CD4-positive, alpha-beta T cell (primary cell): ENCODE data around the gene LARGE1. TPM values are rescaled to one million over a fixed set of nuclear protein-coding genes. Genes with fewer than 3 reads are reported as not detected.

ENCODE experiments used
- ATAC-seq: fragments of 200-7000 bp; cut with Tn5 transposase; one replicate; pipeline ENCODE4 v1.10.0; 2022; ENCODE audit warnings: mild to moderate bottlenecking; ENCODE audit not compliant: poor library complexity
- CTCF ChIA-PET: fragments of 350-600 bp; sonication (Branson Sonifier 250); formaldehyde crosslinking; loops from one replicate; lab custom pipeline; 2021; ENCODE audit warnings: antibody characterized with exemption, inconsistent platforms; lab: Charles Lee
- POLR2A ChIA-PET: fragments of 350-600 bp; sonication (Branson Sonifier 250); formaldehyde crosslinking; loops from one replicate; lab custom pipeline; 2021; ENCODE audit warnings: antibody characterized with exemption, inconsistent platforms; lab: Charles Lee
- DNase-seq, 14 experiments: peaks; one replicate each; pipeline ENCODE4 v3.0.0-alpha.2; 2013 to 2020; ENCODE audit warnings: mixed read lengths in 2 of 14
- H3K27ac ChIP-seq, 2 donors: one replicate each; pipeline versions ENCODE4 v1.5.1 to v1.7.0; 2013; ENCODE audit warnings: low read length in 2 of 2, low read depth in 1 of 2, mild to moderate bottlenecking in 1 of 2
- H3K27me3 ChIP-seq, 2 experiments: 1 replicate in 1 of 2; 2 replicates in 1 of 2; pipeline versions ENCODE4 v1.6.1 to v1.7.0; 2013; ENCODE audit warnings: low read length in 2 of 2, control low read depth in 1 of 2, mild to moderate bottlenecking in 1 of 2, moderate library complexity in 1 of 2; ENCODE audit not compliant: insufficient read depth in 2 of 2, control insufficient read depth in 1 of 2
- H3K36me3 ChIP-seq: one replicate; pipeline ENCODE4 v1.6.1; 2013; ENCODE audit warnings: low read length, control low read depth; ENCODE audit not compliant: insufficient read depth
- H3K4me1 ChIP-seq: one replicate; pipeline ENCODE4 v1.6.1; 2013; ENCODE audit warnings: low read length, control low read depth; ENCODE audit not compliant: insufficient read depth
- H3K4me3 ChIP-seq: one replicate; pipeline ENCODE4 v1.5.1; 2013; ENCODE audit warnings: mild to moderate bottlenecking, low read length, moderate library complexity
- H3K9me3 ChIP-seq, 2 experiments: 1 replicate in 1 of 2; 2 replicates in 1 of 2; pipeline versions ENCODE4 v1.6.1 to v1.7.0; 2013; ENCODE audit warnings: low read length in 2 of 2, mild to moderate bottlenecking in 2 of 2, control low read depth in 1 of 2, moderate library complexity in 1 of 2; ENCODE audit not compliant: control insufficient read depth in 1 of 2, insufficient read depth in 1 of 2
- H3K27ac Mint-ChIP-seq: one replicate; pipeline ENCODE4 v1.8.0; 2020; ENCODE audit warnings: mixed read lengths
- H3K27me3 Mint-ChIP-seq: one replicate; pipeline ENCODE4 v1.8.0; 2021; ENCODE audit warnings: mixed read lengths
- H3K36me3 Mint-ChIP-seq: one replicate; pipeline ENCODE4 v1.8.0; 2021; ENCODE audit warnings: low read depth, mixed read lengths
- H3K4me1 Mint-ChIP-seq: one replicate; pipeline ENCODE4 v1.8.0; 2021; ENCODE audit warnings: low read depth, mixed read lengths
- H3K4me3 Mint-ChIP-seq: one replicate; pipeline ENCODE4 v1.8.0; 2020; ENCODE audit warnings: mild to moderate bottlenecking, mixed read lengths
- H3K9me3 Mint-ChIP-seq: one replicate; pipeline ENCODE4 v1.8.0; 2020; ENCODE audit warnings: mixed read lengths
- intact Hi-C, 2 experiments: fragments of 100-400 bp; cut with DNase I in 1 of 2; cut with micrococcal nuclease in 1 of 2; formaldehyde crosslinking; loops; one replicate each; pipeline versions ENCODE4 v1.15.1 to v1.9.0; 2023 to 2025; cut with DNase I, micrococcal nuclease
- total RNA-seq, 174 experiments: library from RNA in 2 of 174; stranded (reverse) in 2 of 174; gene quantifications; one replicate each; pipeline ENCODE4 v1.2.3 and lab custom pipeline; 2021 to 2026
- TF ChIP-seq, protein P1 (sequence below): fragments of 200-600 bp; IDR thresholded peaks from one replicate; pipeline ENCODE4 v1.8.0; 2022; ENCODE audit warnings: antibody characterized with exemption, mild to moderate bottlenecking

Gene LARGE1
- total RNA-seq, 2 experiments from 2014 or later, result 0.14 to 0.70 TPM

DNA sequence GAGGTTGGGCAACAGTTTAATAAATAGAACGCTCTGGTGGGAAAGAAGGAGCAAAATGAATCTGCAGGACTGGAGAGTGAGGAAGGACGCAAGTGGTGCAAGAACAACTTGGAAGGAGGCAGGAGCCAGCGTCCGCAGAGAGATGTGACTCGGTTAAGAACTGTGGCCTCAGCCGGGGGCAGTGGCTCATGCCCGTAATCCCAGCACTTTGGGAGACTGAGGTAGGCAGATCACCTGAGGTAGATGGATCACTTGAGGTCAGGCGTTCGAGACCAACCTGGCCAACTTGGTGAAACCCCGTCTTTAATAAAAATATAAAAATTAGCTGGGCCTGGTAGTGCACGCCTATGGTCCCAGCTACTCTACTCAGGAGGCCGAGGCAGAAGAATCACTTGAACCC is 319.7 kb downstream of the LARGE1 start:
- ATAC-seq (no peak), DNase-seq (no peak)
- H3K27ac ChIP-seq, result no peak overlapping the region
- H3K4me3 ChIP-seq, result no peak overlapping the region
- intact Hi-C loops, result no loop called here
- peaks cover 0 to 7% of the 10 kb centered on the region in 2 experiments for H3K9me3 ChIP-seq
- Mint-ChIP-seq H3K4me1 (no peaks in the 10 kb centered on the region), H3K36me3 (no peaks in the 10 kb centered on the region), H3K27me3 (no peaks in the 10 kb centered on the region), H3K27ac (no peak overlapping the region), H3K4me3 (no peak overlapping the region), H3K9me3 (peaks cover 10% of the 10 kb centered on the region)
- no peaks in the 10 kb centered on the region for H3K36me3 ChIP-seq
- TF ChIP-seq, protein P1, sequence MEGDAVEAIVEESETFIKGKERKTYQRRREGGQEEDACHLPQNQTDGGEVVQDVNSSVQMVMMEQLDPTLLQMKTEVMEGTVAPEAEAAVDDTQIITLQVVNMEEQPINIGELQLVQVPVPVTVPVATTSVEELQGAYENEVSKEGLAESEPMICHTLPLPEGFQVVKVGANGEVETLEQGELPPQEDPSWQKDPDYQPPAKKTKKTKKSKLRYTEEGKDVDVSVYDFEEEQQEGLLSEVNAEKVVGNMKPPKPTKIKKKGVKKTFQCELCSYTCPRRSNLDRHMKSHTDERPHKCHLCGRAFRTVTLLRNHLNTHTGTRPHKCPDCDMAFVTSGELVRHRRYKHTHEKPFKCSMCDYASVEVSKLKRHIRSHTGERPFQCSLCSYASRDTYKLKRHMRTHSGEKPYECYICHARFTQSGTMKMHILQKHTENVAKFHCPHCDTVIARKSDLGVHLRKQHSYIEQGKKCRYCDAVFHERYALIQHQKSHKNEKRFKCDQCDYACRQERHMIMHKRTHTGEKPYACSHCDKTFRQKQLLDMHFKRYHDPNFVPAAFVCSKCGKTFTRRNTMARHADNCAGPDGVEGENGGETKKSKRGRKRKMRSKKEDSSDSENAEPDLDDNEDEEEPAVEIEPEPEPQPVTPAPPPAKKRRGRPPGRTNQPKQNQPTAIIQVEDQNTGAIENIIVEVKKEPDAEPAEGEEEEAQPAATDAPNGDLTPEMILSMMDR, result no peak
- POLR2A ChIA-PET, result no interaction called here
- H3K4me1 ChIP-seq, result no peaks in the 10 kb centered on the region
- CTCF ChIA-PET, result no interaction called here
- H3K27me3 ChIP-seq, result no peaks in the 10 kb centered on the region

DNA sequence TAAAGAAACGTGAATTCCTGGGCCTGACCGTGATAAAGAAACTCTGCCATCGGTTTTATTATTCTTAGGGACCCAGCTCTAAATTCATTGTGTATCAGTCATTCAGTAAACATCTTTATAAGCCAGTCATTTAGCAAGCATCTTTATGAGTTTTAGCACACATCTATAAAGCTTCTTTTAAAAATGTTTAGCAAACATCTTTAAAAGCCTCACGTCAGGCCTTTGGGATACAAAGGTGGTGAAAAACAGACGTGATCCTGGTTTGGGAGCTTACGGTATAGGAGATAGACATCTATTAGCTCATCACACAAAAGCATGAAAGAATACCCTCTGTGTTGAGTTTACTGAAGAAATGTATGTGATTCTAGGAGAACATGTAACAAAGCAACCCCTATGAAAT is 320.2 kb downstream of the LARGE1 start:
- DNase-seq (no peak), ATAC-seq (no peak)
- H3K36me3 ChIP-seq, result no peaks in the 10 kb centered on the region
- no peak overlapping the region for H3K4me3 Mint-ChIP-seq
- no peak overlapping the region for H3K27ac ChIP-seq
- H3K4me1 ChIP-seq, result no peaks in the 10 kb centered on the region
- H3K4me3 ChIP-seq, result no peak overlapping the region
- H3K36me3 Mint-ChIP-seq, result no peaks in the 10 kb centered on the region
- H3K9me3 ChIP-seq, result peaks cover 0 to 7% of the 10 kb centered on the region in 2 experiments
- H3K27me3 Mint-ChIP-seq, result no peaks in the 10 kb centered on the region
- H3K4me1 Mint-ChIP-seq, result no peaks in the 10 kb centered on the region
- H3K9me3 Mint-ChIP-seq, result peaks cover 12% of the 10 kb centered on the region
- ChIA-PET CTCF (no interaction called here), POLR2A (no interaction called here)
- intact Hi-C loops, result no loop called here
- TF ChIP-seq, protein P1, result no peak
- H3K27ac Mint-ChIP-seq, result no peak overlapping the region
- no peaks in the 10 kb centered on the region for H3K27me3 ChIP-seq

DNA sequence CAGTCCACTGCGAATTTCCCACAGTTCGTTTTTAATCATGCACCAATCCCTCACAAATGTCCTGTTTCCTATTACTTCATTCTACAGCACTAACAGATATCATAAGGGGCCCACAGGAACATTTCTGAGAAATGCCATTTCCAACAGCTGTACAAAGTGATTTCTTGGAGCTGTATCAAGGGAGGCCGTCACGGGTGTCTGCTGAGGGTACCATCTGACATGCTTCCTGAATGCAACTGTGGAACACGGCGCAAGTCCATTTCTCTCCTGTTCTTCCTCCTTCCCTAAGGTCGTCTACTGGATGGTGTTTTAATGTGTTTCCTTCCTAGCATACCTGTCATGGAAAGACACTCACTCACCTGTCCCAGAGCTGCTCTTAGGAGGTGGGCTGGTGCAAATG is 320.7 kb downstream of the LARGE1 start:
- peaks cover 13% of the 10 kb centered on the region for H3K9me3 Mint-ChIP-seq

More for the DNA sequence above, 320.7 kb downstream of the LARGE1 start:
- no peak overlapping the region for H3K27ac ChIP-seq
- DNase-seq, result no peak
- Mint-ChIP-seq H3K27ac (no peak overlapping the region), H3K36me3 (no peaks in the 10 kb centered on the region), H3K4me1 (no peaks in the 10 kb centered on the region), H3K4me3 (no peak overlapping the region), H3K27me3 (no peaks in the 10 kb centered on the region)
- TF ChIP-seq, protein P1, result no peak
- H3K4me3 ChIP-seq, result no peak overlapping the region
- POLR2A ChIA-PET, result no interaction called here
- H3K4me1 ChIP-seq, result no peaks in the 10 kb centered on the region
- intact Hi-C loops, result no loop called here
- CTCF ChIA-PET, result no interaction called here
- H3K9me3 ChIP-seq, result peaks cover 0 to 7% of the 10 kb centered on the region in 2 experiments
- H3K36me3 ChIP-seq, result no peaks in the 10 kb centered on the region
- H3K27me3 ChIP-seq, result no peaks in the 10 kb centered on the region
- ATAC-seq, result no peak
